Measurements from ENCODE around the gene NOS3.

GRCh38 chr7:151045967-151046366 is 55.1 kb downstream of the NOS3 start:
- TF ChIP-seq CTCF (conservative IDR thresholded peaks at IDR 0.05; ENCODE audit: low read depth in 2 of 2) (no peak), CREB1 (CRISPR knock-in tag; IDR thresholded peaks at IDR 0.05; ENCODE audit: low read depth) (no peak), EZH2 (IDR thresholded peaks at IDR 0.05; ENCODE audit: low read depth, unreplicated experiment) (no peak), POLR2AphosphoS5 (IDR thresholded peaks at IDR 0.05; ENCODE audit: low read depth) (no peak), EZH2phosphoT487 (IDR thresholded peaks at IDR 0.05; ENCODE audit: unreplicated experiment) (no peak), ZNF462 (CRISPR knock-in tag; IDR thresholded peaks at IDR 0.05) (no peak), REST (IDR thresholded peaks at IDR 0.05; ENCODE audit: unreplicated experiment) (no peak), JUNB (IDR thresholded peaks at IDR 0.05; ENCODE audit: unreplicated experiment) (no peak), ETS1 (IDR thresholded peaks at IDR 0.05) (no peak)

All from GM23338 (cell line).